K562 (cell line): ENCODE results near the gene NAT14. TPM values are rescaled to one million over a fixed set of nuclear protein-coding genes. Genes with fewer than 3 reads are reported as not detected.

Source experiments
- ATAC-seq: fragments of 200-7000 bp; cut with Tn5 transposase; 3 replicates; pipeline ENCODE4 v1.9.1; 2020; ENCODE audit warnings: moderate library complexity
- BruUV-seq: library from RNA; stranded (reverse); fragments of 400-500 nt; replicated peaks from 2 replicates; lab custom pipeline; 2021; lab: Mats Ljungman, UMichigan
- CTCF ChIA-PET: fragments of 300-600 bp; formaldehyde crosslinking; extraction: SDS; loops from one replicate; lab custom pipeline; 2021; ENCODE audit warnings: low intra/inter-chr PET ratio; lab: Yijun Ruan, JAX
- POLR2A ChIA-PET: fragments of 300-600, 350-650 bp; sonication (Branson Sonifier 250); formaldehyde crosslinking; extraction: SDS; loops from one replicate; lab custom pipeline; 2021; ENCODE audit warnings: antibody characterized with exemption, inconsistent platforms; lab: Yijun Ruan, JAX
- DNase-seq, 4 experiments: peaks; one replicate each; pipeline versions ENCODE4 v3.0.0 to v3.0.0-alpha.2; 2011 to 2018; ENCODE audit warnings: low spot score in 3 of 4, mixed read lengths in 3 of 4; ENCODE audit errors: extremely low read depth in 1 of 4
- FAIRE-seq: peaks from 2 replicates; lab custom pipeline; 2011; peaks lifted over from hg19 to GRCh38; lab: Jason Lieb, UNC
- H2AFZ ChIP-seq: 2 replicates; pipeline ENCODE4 v1.6.0; 2011; ENCODE audit warnings: low read depth, low read length, control low read depth, inconsistent platforms
- H3K27ac ChIP-seq: fragments of 200-600 bp; 3 replicates; pipeline ENCODE4 v1.8.0; 2011; ENCODE audit warnings: low read depth, mild to moderate bottlenecking, control low read depth, inconsistent platforms, low read length, moderate library complexity, mixed read lengths; ENCODE audit errors: extremely low read depth
- H3K27me3 ChIP-seq, 2 experiments: fragments of 300-600 bp in 1 of 2; 2 replicates in 1 of 2; 3 replicates in 1 of 2; pipeline versions ENCODE4 v1.6.0 to v1.8.0; 2011; ENCODE audit warnings: inconsistent platforms in 2 of 2, low read length in 2 of 2, mild to moderate bottlenecking in 1 of 2, mixed read lengths in 1 of 2, moderate library complexity in 1 of 2; ENCODE audit not compliant: control insufficient read depth in 2 of 2, insufficient read depth in 2 of 2
- H3K36me3 ChIP-seq: fragments of 300-600 bp; 3 replicates; pipeline ENCODE4 v1.8.0; 2011; ENCODE audit warnings: mild to moderate bottlenecking, low read length, inconsistent platforms; ENCODE audit not compliant: control insufficient read depth, insufficient read depth
- H3K4me1 ChIP-seq, 2 experiments: fragments of 200-600 bp in 1 of 2; replicated peaks in 1 of 2; 2 replicates in 1 of 2; 3 replicates in 1 of 2; pipeline versions ENCODE4 v1.5.1 to v1.8.0; 2011; ENCODE audit warnings: inconsistent platforms in 2 of 2, low read length in 2 of 2, mild to moderate bottlenecking in 1 of 2, mixed read lengths in 1 of 2, moderate library complexity in 1 of 2; ENCODE audit not compliant: control insufficient read depth in 2 of 2, insufficient read depth in 2 of 2
- H3K4me2 ChIP-seq: 2 replicates; pipeline ENCODE4 v1.6.1; 2011; ENCODE audit warnings: low read length, control low read depth, inconsistent platforms, mixed read lengths; ENCODE audit not compliant: insufficient read depth
- H3K4me3 ChIP-seq: fragments of 200-600 bp; sonication (generic), shearing (Covaris generic); 2 replicates; pipeline ENCODE4 v1.5.1; 2016; ENCODE audit warnings: control low read depth, inconsistent platforms
- H3K79me2 ChIP-seq: fragments of 200-600 bp; 3 replicates; pipeline ENCODE4 v1.8.0; 2011; ENCODE audit warnings: low read length, inconsistent platforms; ENCODE audit not compliant: control insufficient read depth, insufficient read depth
- H3K9ac ChIP-seq, 2 experiments: 2 replicates each; pipeline versions ENCODE4 v1.6.0 to v1.6.1; 2011; ENCODE audit warnings: low read depth in 2 of 2, low read length in 2 of 2, control low read depth in 1 of 2, inconsistent platforms in 1 of 2, mild to moderate bottlenecking in 1 of 2, mixed read lengths in 1 of 2; ENCODE audit not compliant: insufficient read depth in 1 of 2
- H3K9me1 ChIP-seq: one replicate; pipeline ENCODE4 v1.6.0; 2011; ENCODE audit warnings: inconsistent platforms, mild to moderate bottlenecking, low read length, moderate library complexity; ENCODE audit not compliant: control insufficient read depth, insufficient read depth
- H3K9me3 ChIP-seq: replicated peaks from 2 replicates; pipeline ENCODE4 v1.5.1; 2011; ENCODE audit warnings: low read depth, low read length, inconsistent platforms; ENCODE audit not compliant: control insufficient read depth, insufficient read depth
- H4K20me1 ChIP-seq: replicated peaks from 2 replicates; pipeline ENCODE4 v1.6.1; 2011; ENCODE audit warnings: low read length, inconsistent platforms, mixed read lengths; ENCODE audit not compliant: control insufficient read depth, insufficient read depth
- CBX1 ChIP-seq: sonication (generic); IDR thresholded peaks from 2 replicates; pipeline ENCODE4 v1.6.1; 2016; ENCODE audit warnings: antibody characterized with exemption, low read depth, mild to moderate bottlenecking
- COPS2 ChIP-seq: fragments of 450-650 bp; conservative IDR thresholded peaks from 2 replicates; pipeline ENCODE4 v1.6.1; 2016; ENCODE audit warnings: mild to moderate bottlenecking, moderate library complexity
- ERF ChIP-seq: fragments of 450-650 bp; formaldehyde crosslinking; IDR thresholded peaks from 2 replicates; pipeline ENCODE4 v1.4.0; 2020; ENCODE audit warnings: mild to moderate bottlenecking, mixed read lengths
- ETV6 ChIP-seq, 3 experiments: fragments of 150-350 bp in 1 of 3; sonication (generic) in 1 of 3; formaldehyde crosslinking in 1 of 3; IDR thresholded peaks; 2 replicates each; pipeline versions ENCODE4 v1.6.1 to v1.8.0; 2014 to 2022; ENCODE audit warnings: borderline replicate concordance in 2 of 3, low read depth in 2 of 3, antibody characterized with exemption in 1 of 3, low read length in 1 of 3, mild to moderate bottlenecking in 1 of 3, missing genetic modification reagents in 1 of 3
- MTA2 ChIP-seq: fragments of 450-650 bp; IDR thresholded peaks from 2 replicates; pipeline ENCODE4 v1.6.1; 2016; ENCODE audit warnings: low read depth
- PHF21A ChIP-seq: fragments of 450-650 bp; IDR thresholded peaks from 2 replicates; pipeline ENCODE4 v1.6.1; 2017; ENCODE audit warnings: low read depth, borderline replicate concordance
- POLR2G ChIP-seq: fragments of 200-400 bp; formaldehyde crosslinking; IDR thresholded peaks from 2 replicates; pipeline ENCODE4 v1.6.1; 2017; ENCODE audit warnings: low read depth, mild to moderate bottlenecking, antibody characterized with exemption, low read length, moderate library complexity
- RB1 ChIP-seq: fragments of 450-650 bp; IDR thresholded peaks from 2 replicates; pipeline ENCODE4 v1.6.1; 2017; ENCODE audit warnings: low read depth, mild to moderate bottlenecking
- RBFOX2 ChIP-seq: fragments of 200-400 bp; formaldehyde crosslinking; IDR thresholded peaks from 2 replicates; pipeline ENCODE4 v1.6.1; 2017; ENCODE audit warnings: low read depth, mild to moderate bottlenecking, low read length, moderate library complexity
- TBP ChIP-seq: optimal IDR thresholded peaks from 2 replicates; pipeline ENCODE3; 2011; ENCODE audit warnings: low read depth, low read length, improper control_type of control experiment
- TEAD2 ChIP-seq: fragments of 450-650 bp; IDR thresholded peaks from 2 replicates; pipeline ENCODE4 v1.6.1; 2016; ENCODE audit warnings: missing genetic modification characterization, control low read depth, missing compliant biosample characterization
- TEAD4 ChIP-seq, 2 experiments: sonication (generic) in 1 of 2; formaldehyde crosslinking in 1 of 2; IDR thresholded peaks; 2 replicates each; pipeline versions ENCODE4 v1.6.1 to v1.8.0; 2012 to 2022; ENCODE audit warnings: borderline replicate concordance in 1 of 2, inconsistent platforms in 1 of 2, low read length in 1 of 2, mild to moderate bottlenecking in 1 of 2, missing genetic modification reagents in 1 of 2
- ZFP1 ChIP-seq: fragments of 450-650 bp; formaldehyde crosslinking; IDR thresholded peaks from 2 replicates; pipeline ENCODE4 v1.4.0; 2020; ENCODE audit warnings: mild to moderate bottlenecking, mixed read lengths
- ZFX ChIP-seq: sonication (generic); formaldehyde crosslinking; IDR thresholded peaks from 2 replicates; pipeline ENCODE4 v1.8.0; 2022; ENCODE audit warnings: mild to moderate bottlenecking, missing genetic modification reagents, moderate library complexity
- ZNF282 ChIP-seq: sonication (generic); formaldehyde crosslinking; IDR thresholded peaks from 2 replicates; pipeline ENCODE4 v1.8.1; 2023; ENCODE audit warnings: missing genetic modification reagents
- ZNF717 ChIP-seq: fragments of 250-450 bp; sonication (Bioruptor Pico); IDR thresholded peaks from 2 replicates; pipeline ENCODE4 v1.5.0; 2021
- ZNF764 ChIP-seq: fragments of 250-450 bp; sonication (Bioruptor Pico); IDR thresholded peaks from 2 replicates; pipeline ENCODE4 v1.4.0; 2020; ENCODE audit warnings: low read depth, mild to moderate bottlenecking, moderate library complexity
- WGBS: fragments of 100-300 bp; shearing (Covaris generic); methylation state at CpG from one replicate; pipeline ENCODE4 v1.1.6; 2016; ENCODE audit warnings: low coverage, mixed read lengths; ENCODE audit not compliant: insufficient coverage; ENCODE audit errors: missing lambda C conversion rate; 5-methylcytosine and 5-hydroxymethylcytosine counted together
- in situ Hi-C: fragments of 300-500 bp; cut with MboI; formaldehyde crosslinking; loops from 4 replicates; pipeline ENCODE4 v1.15.0; 2018; ENCODE audit warnings: inconsistent platforms, mixed read lengths
- intact Hi-C: fragments of 100-400 bp; cut with micrococcal nuclease; formaldehyde crosslinking; loops from 2 replicates; pipeline ENCODE4 v1.14.2; 2022
- polyA plus RNA-seq, 8 experiments: library from polyadenylated mRNA; depleted of rRNA in 4 of 8; stranded (reverse) in 5 of 8; unstranded in 3 of 8; fragments of >200 nt; fragmentation: Nextera tagmentation in 2 of 8; fragmentation: Illumina TruSeq in 1 of 8; extraction: Ambion mirVana in 2 of 8; extraction: Trizol in 1 of 8; gene quantifications; 2 replicates each; pipeline versions ENCODE4 v1.2.1 to v1.2.3, GENCODE V29; 2011 to 2014; ENCODE audit warnings: inconsistent platforms in 1 of 8, missing spikeins in 1 of 8
- total RNA-seq, 7 experiments: library from RNA; depleted of rRNA in 6 of 7; stranded (reverse); fragments of >200 nt in 6 of 7; fragmentation: Illumina TruSeq in 2 of 7; extraction: Trizol in 2 of 7; gene quantifications; 2 replicates each; pipeline versions ENCODE4 v1.2.1 to v1.2.3, GENCODE V29; 2011 to 2021; ENCODE audit warnings: low replicate concordance in 1 of 7

The NAT14 gene
- total and polyA plus RNA-seq, 9 of the 15 experiments (the other 6 are each of a cell fraction or from before 2014, with no cell fraction given): 2.4 to 77.0 (median 26.7) TPM

DNA sequence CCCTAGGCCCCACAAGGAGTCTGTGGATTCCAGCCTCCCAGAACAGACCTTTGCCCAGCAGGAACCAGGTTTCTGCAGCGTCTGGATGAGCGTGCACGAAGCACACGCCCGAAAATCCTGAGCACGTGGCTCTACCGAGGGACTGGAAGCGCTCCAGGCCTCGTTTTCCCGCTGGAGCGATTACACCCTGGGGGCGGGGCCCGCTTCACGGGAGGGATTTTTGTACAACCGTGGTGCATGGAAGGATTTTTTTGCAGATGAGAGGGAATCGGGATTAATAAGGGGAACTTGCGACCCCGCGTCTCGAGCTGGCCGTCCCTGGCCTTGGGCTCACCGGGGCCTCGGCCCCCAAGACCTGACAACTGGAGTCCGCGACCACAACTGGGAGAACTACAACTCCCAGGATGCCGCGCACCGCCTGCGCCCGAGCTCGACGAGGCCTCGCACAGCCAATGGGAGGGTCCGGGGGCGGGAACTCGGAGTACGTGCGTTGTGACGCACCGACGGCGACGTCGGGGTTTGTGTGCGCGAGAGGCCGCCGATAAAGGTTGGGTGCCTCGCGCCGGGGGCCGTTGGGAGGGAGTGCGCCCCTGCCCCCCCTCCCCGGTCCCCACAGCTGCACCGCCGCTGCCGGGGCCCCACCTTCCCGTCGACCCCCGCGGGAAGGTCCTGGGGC is 8.8 kb upstream of the NAT14 start, which contains the start of gene ZNF628 (continued):
- TF ChIP-seq TEAD2 (tag) (no peak), ERF (CRISPR knock-in tag) (peak; percentile 85; the same call in 1 of the 2 replicates), ZNF764 (CRISPR knock-in tag) (no peak), ZNF717 (CRISPR knock-in tag) (peak; percentile 41; the same call in 1 of the 2 replicates)

DNA sequence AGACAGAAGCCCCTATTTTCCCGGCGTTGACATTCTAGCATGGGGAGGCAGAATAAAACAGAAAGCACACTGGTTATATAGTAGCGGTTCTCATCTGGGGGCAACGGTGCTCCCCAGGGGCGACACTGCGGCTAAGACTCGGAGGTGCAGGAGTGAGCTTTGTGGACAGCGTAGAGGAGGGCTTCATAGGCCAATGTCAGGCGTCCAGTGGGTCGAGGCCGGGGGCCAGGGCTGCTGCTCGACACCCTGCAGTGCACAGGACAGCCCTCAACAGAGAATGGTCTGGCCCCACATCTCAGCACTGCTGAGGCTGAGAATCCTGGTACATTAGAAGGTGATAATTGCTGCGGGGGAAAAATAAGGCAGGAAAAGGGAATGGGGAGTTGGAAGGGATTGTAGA is 7.1 kb upstream of the NAT14 start:
- CTCF ChIA-PET: no interaction called here
- H3K9me3 ChIP-seq: no peaks in the 10 kb centered on the region
- H3K4me3 ChIP-seq: peak overlapping the region; percentile 61
- TF ChIP-seq POLR2G (peak; percentile 56; the same call in 1 of the 2 replicates), TEAD4 (IDR thresholded peaks at IDR 0.05; ENCODE audit: low read length) (no peak), TEAD4 (CRISPR knock-in tag; IDR thresholded peaks at IDR 0.05; ENCODE audit: borderline replicate concordance) (no peak), RB1 (no peak), TBP (no peak), ZFX (CRISPR knock-in tag) (0 out of 2 replicates have a peak, but pooled peaks have one; percentile 2), ZNF282 (no peak), RBFOX2 (peak; percentile 58; the same call in 1 of the 2 replicates), MTA2 (no peak), ZFP1 (CRISPR knock-in tag) (no peak), PHF21A (no peak), COPS2 (no peak), CBX1 (no peak), ETV6 (IDR thresholded peaks at IDR 0.05; ENCODE audit: borderline replicate concordance in 1 of 2, low read depth in 2 of 2, low read length in 1 of 2) (no peak), ETV6 (CRISPR knock-in tag; IDR thresholded peaks at IDR 0.05; ENCODE audit: borderline replicate concordance) (no peak)
- TF ChIP-seq, all 486 proteins: peak for 3
- H3K79me2 ChIP-seq: peaks cover 20% of the 10 kb centered on the region
- BruUV-seq: no TSS peak
- peaks cover 27 to 57% of the 10 kb centered on the region in 2 experiments for H3K4me1 ChIP-seq
- H3K36me3 ChIP-seq: peaks cover 17% of the 10 kb centered on the region
- POLR2A ChIA-PET: interaction anchor here (1.4 to 3.2 kb wide), 3 partner anchors 11 to 16 kb away, joined by 5 to 26 read pairs (median 9); partner anchors contain the start of gene ISOC2
- in situ Hi-C loops: no loop called here
- WGBS: 69% methylated on average over 13 of the region's 13 CpGs
- peak overlapping the region; percentile 36; the same call in 2 of the 3 replicates for H3K27ac ChIP-seq
- no peaks in the 10 kb centered on the region for H4K20me1 ChIP-seq
- no peak for DNase-seq
- peak overlapping the region; percentile 92 for H3K4me2 ChIP-seq
- FAIRE-seq: peak; percentile 64
- H2AFZ ChIP-seq: no peak overlapping the region
- no peak for ATAC-seq
- H3K9ac ChIP-seq: peak overlapping the region; percentile 67 to 76; a peak in 3 of 4 replicates
- intact Hi-C loops: no loop called here
- H3K27me3 ChIP-seq: no peaks in the 10 kb centered on the region
- H3K9me1 ChIP-seq: no peaks in the 10 kb centered on the region
